IMR-90 (cell line): Measurements from ENCODE around the gene TRAPPC12. TPM values are rescaled to one million over a fixed set of nuclear protein-coding genes. Genes with fewer than 3 reads are reported as not detected.

Experiments
- ATAC-seq: fragments of 200-7000 bp; cut with Tn5 transposase; 2 replicates; pipeline ENCODE4 v1.9.1; 2020; ENCODE audit warnings: low read depth, mild to moderate bottlenecking, moderate library complexity
- BruUV-seq: library from RNA; stranded (reverse); fragments of 400-500 nt; replicated peaks from 2 replicates; lab custom pipeline; 2021; lab: Mats Ljungman, UMichigan
- CTCF ChIA-PET: fragments of 300-600 bp; formaldehyde crosslinking; extraction: SDS; loops from one replicate; lab custom pipeline; 2021; ENCODE audit warnings: antibody characterized with exemption; lab: Yijun Ruan, JAX
- POLR2A ChIA-PET: fragments of 300-600 bp; sonication (Branson Sonifier 250); formaldehyde crosslinking; loops from one replicate; lab custom pipeline; 2022; ENCODE audit warnings: antibody characterized with exemption; ENCODE audit not compliant: unreplicated experiment; lab: Charles Lee
- DNase-seq: peaks from one replicate; pipeline ENCODE4 v3.0.0; 2013
- H2AFZ ChIP-seq: replicated peaks from 2 replicates; pipeline ENCODE3; 2013; ENCODE audit warnings: low read length, mild to moderate bottlenecking; ENCODE audit not compliant: poor library complexity
- H2AK5ac ChIP-seq: 2 replicates; pipeline ENCODE4 v1.6.1; 2013; ENCODE audit warnings: low read depth, low read length, inconsistent platforms
- H2AK9ac ChIP-seq: replicated peaks from 2 replicates; pipeline ENCODE3; 2013; ENCODE audit warnings: mild to moderate bottlenecking, low read depth, low read length, moderate library complexity; ENCODE audit not compliant: poor library complexity
- H2BK120ac ChIP-seq: 2 replicates; pipeline ENCODE4 v1.6.1; 2013; ENCODE audit warnings: low read depth, low read length, inconsistent platforms
- H2BK15ac ChIP-seq: 3 replicates; pipeline ENCODE4 v1.6.1; 2013; ENCODE audit warnings: low read depth, low read length, inconsistent platforms
- H2BK20ac ChIP-seq: 2 replicates; pipeline ENCODE4 v1.6.1; 2013; ENCODE audit warnings: low read depth, mild to moderate bottlenecking, inconsistent platforms, low read length, moderate library complexity
- H2BK5ac ChIP-seq: 2 replicates; pipeline ENCODE4 v1.6.1; 2013; ENCODE audit warnings: mild to moderate bottlenecking, low read depth, low read length, inconsistent platforms; ENCODE audit not compliant: poor library complexity, severe bottlenecking
- H3K14ac ChIP-seq: replicated peaks from 2 replicates; pipeline ENCODE4 v1.6.1; 2013; ENCODE audit warnings: low read depth, low read length, inconsistent platforms
- H3K18ac ChIP-seq: 2 replicates; pipeline ENCODE4 v1.6.1; 2013; ENCODE audit warnings: low read depth, low read length, control low read depth
- H3K23ac ChIP-seq: 2 replicates; pipeline ENCODE4 v1.6.1; 2013; ENCODE audit warnings: low read depth, low read length, inconsistent platforms
- H3K27ac ChIP-seq: 2 replicates; pipeline ENCODE4 v1.5.1; 2013; ENCODE audit warnings: mild to moderate bottlenecking, control low read depth, low read length; ENCODE audit not compliant: insufficient read depth
- H3K27me3 ChIP-seq: 2 replicates; pipeline ENCODE4 v1.6.1; 2013; ENCODE audit warnings: low read length; ENCODE audit not compliant: control insufficient read depth, insufficient read depth
- H3K36me3 ChIP-seq: 2 replicates; pipeline ENCODE4 v1.6.1; 2013; ENCODE audit warnings: low read length, mixed read lengths; ENCODE audit not compliant: control insufficient read depth, insufficient read depth
- H3K4ac ChIP-seq: 2 replicates; pipeline ENCODE4 v1.6.1; 2013; ENCODE audit warnings: low read depth, low read length, inconsistent platforms
- H3K4me1 ChIP-seq: 2 replicates; pipeline ENCODE4 v1.6.1; 2013; ENCODE audit warnings: low read length, mixed read lengths; ENCODE audit not compliant: control insufficient read depth, insufficient read depth
- H3K4me2 ChIP-seq: 2 replicates; pipeline ENCODE4 v1.6.1; 2013; ENCODE audit warnings: low read depth, mild to moderate bottlenecking, control low read depth, low read length, moderate library complexity
- H3K4me3 ChIP-seq: 2 replicates; pipeline ENCODE4 v1.5.1; 2013; ENCODE audit warnings: low read depth, mild to moderate bottlenecking, control low read depth, low read length, moderate library complexity; ENCODE audit not compliant: insufficient read depth
- H3K56ac ChIP-seq: 2 replicates; pipeline ENCODE4 v1.6.1; 2013; ENCODE audit warnings: low read length, inconsistent platforms; ENCODE audit not compliant: insufficient read depth; ENCODE audit errors: extremely low read depth
- H3K79me1 ChIP-seq, 2 experiments: 2 replicates each; pipeline ENCODE4 v1.6.1; 2013; ENCODE audit warnings: low read length in 2 of 2, inconsistent platforms in 1 of 2, low read depth in 1 of 2
- H3K9ac ChIP-seq: 2 replicates; pipeline ENCODE4 v1.6.1; 2013; ENCODE audit warnings: low read depth, low read length, control low read depth
- H3K9me1 ChIP-seq: 2 replicates; pipeline ENCODE4 v1.6.1; 2013; ENCODE audit warnings: low read length, inconsistent platforms; ENCODE audit not compliant: insufficient read depth
- H3K9me3 ChIP-seq: 2 replicates; pipeline ENCODE4 v1.6.1; 2013; ENCODE audit warnings: low read length; ENCODE audit not compliant: control insufficient read depth, insufficient read depth
- H4K20me1 ChIP-seq: 2 replicates; pipeline ENCODE4 v1.6.1; 2013; ENCODE audit warnings: low read length, inconsistent platforms; ENCODE audit not compliant: insufficient read depth
- H4K5ac ChIP-seq: 2 replicates; pipeline ENCODE4 v1.6.1; 2013; ENCODE audit warnings: mild to moderate bottlenecking, low read depth, low read length, control low read depth
- H4K8ac ChIP-seq, 2 experiments: 2 replicates each; pipeline ENCODE4 v1.6.1; 2013; ENCODE audit warnings: low read depth in 2 of 2, low read length in 2 of 2, control low read depth in 1 of 2, inconsistent platforms in 1 of 2
- H4K91ac ChIP-seq: 2 replicates; pipeline ENCODE4 v1.6.1; 2013; ENCODE audit warnings: low read depth, low read length, inconsistent platforms; ENCODE audit not compliant: insufficient read depth
- CHD1 ChIP-seq: IDR thresholded peaks from 2 replicates; pipeline ENCODE4 v1.6.1; 2012; ENCODE audit warnings: low read depth, low read length, improper control_type of control experiment
- MAZ ChIP-seq: IDR thresholded peaks from 2 replicates; pipeline ENCODE4 v1.6.1; 2012; ENCODE audit warnings: low read depth, mild to moderate bottlenecking, low read length, improper control_type of control experiment, moderate library complexity, borderline replicate concordance
- RCOR1 ChIP-seq: IDR thresholded peaks from 2 replicates; pipeline ENCODE4 v1.6.1; 2012; ENCODE audit warnings: mild to moderate bottlenecking, low read length, improper control_type of control experiment; ENCODE audit not compliant: insufficient replicate concordance
- WGBS, 2 experiments: methylation state at CpG; one replicate each; pipeline versions ENCODE4 v1.1.5 to v1.1.7; 2013; ENCODE audit warnings: missing lambda C conversion rate in 2 of 2; ENCODE audit not compliant: insufficient read length in 1 of 2; ENCODE audit errors: extremely low coverage in 2 of 2; 5-methylcytosine and 5-hydroxymethylcytosine counted together
- dilution Hi-C: fragments of 300-500 bp; cut with HindIII; formaldehyde crosslinking; loops from one replicate; pipeline ENCODE4 v1.14.3; 2018; ENCODE audit warnings: low sequenced_read_pairs; ENCODE audit not compliant: unreplicated experiment
- in situ Hi-C: fragments of 300-500 bp; cut with MboI; formaldehyde crosslinking; loops from 3 replicates; pipeline ENCODE4 v1.14.3; 2019; ENCODE audit warnings: low sequenced_read_pairs, inconsistent platforms, mixed read lengths
- intact Hi-C: fragments of 100-400 bp; cut with micrococcal nuclease; formaldehyde crosslinking; loops from 2 replicates; pipeline ENCODE4 v1.10.0; 2022
- polyA plus RNA-seq, 3 experiments: library from polyadenylated mRNA; depleted of rRNA; stranded (reverse); fragments of >200 nt; gene quantifications; 2 replicates each; pipeline ENCODE4 v1.2.3, GENCODE V29; 2012; ENCODE audit warnings: low replicate concordance in 1 of 3
- total RNA-seq: library from RNA; depleted of rRNA; stranded (reverse); fragments of >200 nt; gene quantifications from 2 replicates; pipeline ENCODE4 v1.2.3, GENCODE V29; 2012

TRAPPC12 gene
- total and polyA plus RNA-seq, 2 of the 4 experiments (the other 2 are of a cell fraction): 25.8 to 69.9 TPM

- CTCF ChIA-PET: no interaction called here
- no TSS peak for BruUV-seq
These were observed 8.3 kb downstream of the TRAPPC12 start for GRCh38 chr2:3387644-3388411.

More at GRCh38 chr2:3387644-3388411, 8.3 kb downstream of the TRAPPC12 start:
- no peak overlapping the region for H4K91ac ChIP-seq
- H3K4me1 ChIP-seq: peaks cover 4% of the 10 kb centered on the region
- H3K36me3 ChIP-seq: peaks cover 36% of the 10 kb centered on the region
- in situ Hi-C loops (no loop called here), dilution Hi-C loops (no loop called here), intact Hi-C loops (no loop called here)
- no peak overlapping the region for H2BK5ac ChIP-seq
- no peak for ATAC-seq
- H2BK20ac ChIP-seq: no peak overlapping the region
- H4K8ac ChIP-seq: no peak overlapping the region
- no peak overlapping the region for H3K4me3 ChIP-seq
- H4K20me1 ChIP-seq: peaks cover 30% of the 10 kb centered on the region
- H3K27ac ChIP-seq: peak overlapping the region; percentile 35; the same call in 1 of the 2 replicates
- no peak overlapping the region for H3K18ac ChIP-seq
- no peaks in the 10 kb centered on the region for H3K27me3 ChIP-seq
- no peak for DNase-seq
- H3K23ac ChIP-seq: no peak overlapping the region
- H2AK5ac ChIP-seq: peak overlapping the region; percentile 52; the same call in 1 of the 2 replicates
- no peak overlapping the region for H2AK9ac ChIP-seq
- H3K9me1 ChIP-seq: peaks cover 3% of the 10 kb centered on the region; the same call in 1 of the 2 replicates
- H3K4ac ChIP-seq: no peak overlapping the region; the same call in 1 of the 2 replicates
- H3K79me1 ChIP-seq: peaks cover 19 to 49% of the 10 kb centered on the region in 2 experiments
- H3K56ac ChIP-seq: no peak overlapping the region
- POLR2A ChIA-PET: interaction anchor here (0.9 kb wide), 1 partner anchor 10 kb away, joined by 3 read pairs; the partner anchor contains the start of gene EIPR1
- no peak overlapping the region for H2AFZ ChIP-seq
- TF ChIP-seq CHD1 (no peak), RCOR1 (no peak), MAZ (no peak)
- H3K4me2 ChIP-seq: no peak overlapping the region
- no peak overlapping the region for H4K5ac ChIP-seq
- no peak overlapping the region for H3K9ac ChIP-seq
- no peak overlapping the region for H3K14ac ChIP-seq
- H2BK15ac ChIP-seq: no peak overlapping the region
- H3K9me3 ChIP-seq: no peaks in the 10 kb centered on the region
- WGBS, 2 experiments: 92% methylated on average over 54 of the region's 89 CpGs; no CpG with 5 or more reads in 1 of the 2 experiments
- H2BK120ac ChIP-seq: no peak overlapping the region
